Amniotic stem cell (primary cell): ENCODE results near the gene TBC1D9.

ENCODE experiments used
- DNase-seq: peaks from one replicate; lab custom pipeline; 2025; lab: John Stamatoyannopoulos, UW

Gene TBC1D9

DNA sequence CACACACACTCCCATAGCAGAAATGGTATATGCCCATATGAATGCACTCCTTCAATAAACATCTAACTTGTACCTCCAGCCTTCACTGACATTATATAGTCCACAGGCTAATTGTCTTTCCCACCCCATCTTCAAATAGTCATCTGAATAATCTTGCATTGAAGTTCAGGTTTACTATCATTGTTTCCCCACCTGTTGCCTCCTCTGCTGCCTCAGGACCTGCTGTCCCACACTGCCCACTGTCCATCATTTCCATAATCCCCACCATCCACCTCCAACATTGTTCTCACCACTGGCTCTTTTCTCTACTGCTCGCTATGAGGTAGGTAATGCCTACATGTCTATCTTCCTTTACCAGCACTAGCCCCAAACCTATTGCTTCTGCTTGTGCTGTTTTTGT is 66.1 kb downstream of the TBC1D9 start:
- DNase-seq = no peak

DNA sequence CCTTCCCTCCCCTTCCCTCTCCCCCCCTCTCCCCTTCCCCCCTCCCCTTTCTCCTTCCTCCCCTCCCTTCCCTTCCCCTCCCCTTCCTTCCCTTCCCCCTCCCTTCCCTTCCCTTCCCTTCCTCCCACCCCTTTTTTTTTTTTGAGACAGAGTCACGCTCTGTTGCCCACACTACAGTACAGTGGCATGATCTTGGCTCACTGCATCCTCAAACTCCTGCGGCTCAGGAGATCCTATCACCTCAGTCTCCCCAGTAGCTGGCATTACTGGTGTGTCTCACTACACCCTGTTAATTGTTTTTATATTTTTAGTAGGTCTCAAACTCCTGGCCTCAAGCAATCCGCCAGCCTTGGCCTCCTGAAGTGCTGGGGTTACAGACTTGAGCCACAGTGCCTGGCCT is 66.6 kb downstream of the TBC1D9 start:
- DNase-seq = no peak

DNA sequence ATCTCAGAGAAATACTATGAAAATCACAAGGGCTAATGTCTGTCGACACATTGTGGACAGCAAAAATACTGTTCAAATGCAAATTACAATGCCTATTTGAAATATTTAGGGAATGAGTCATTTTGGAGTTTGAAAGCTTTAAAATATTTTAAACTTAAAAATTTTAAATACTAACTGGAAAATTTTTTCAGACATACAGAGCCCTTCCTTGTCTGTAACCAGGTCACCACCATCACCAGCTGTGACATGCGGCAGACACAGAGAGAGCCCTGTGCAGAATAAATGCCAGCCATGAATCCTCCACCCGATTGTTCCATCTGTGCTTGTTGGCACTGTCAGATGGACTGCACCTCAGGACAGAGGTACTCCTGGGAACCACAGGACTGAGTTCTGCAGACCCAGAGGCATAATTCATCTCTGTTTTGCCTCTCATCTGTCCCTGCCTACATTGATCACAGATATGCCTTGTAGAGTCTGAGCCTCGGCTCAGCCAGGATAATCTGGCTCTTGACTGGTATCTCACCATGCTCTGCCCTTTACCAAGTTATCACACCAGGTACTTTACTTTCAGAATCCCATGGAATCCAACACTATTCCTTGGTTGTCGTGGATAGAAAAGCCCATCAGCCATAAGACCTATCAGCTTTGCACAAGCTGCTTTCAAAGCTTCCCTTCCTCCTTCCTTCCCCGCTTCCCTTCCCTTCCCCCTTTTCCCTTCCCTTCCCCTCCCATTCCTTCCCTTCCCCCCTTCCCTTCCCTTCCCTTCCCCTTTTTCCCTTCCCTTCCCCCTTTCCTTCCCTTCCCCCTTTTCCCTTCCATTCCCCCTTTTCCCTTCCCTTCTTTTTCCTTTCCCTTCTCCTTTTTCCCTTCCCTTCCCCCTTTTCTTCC is 67.2 kb downstream of the TBC1D9 start:
- no peak for DNase-seq

DNA sequence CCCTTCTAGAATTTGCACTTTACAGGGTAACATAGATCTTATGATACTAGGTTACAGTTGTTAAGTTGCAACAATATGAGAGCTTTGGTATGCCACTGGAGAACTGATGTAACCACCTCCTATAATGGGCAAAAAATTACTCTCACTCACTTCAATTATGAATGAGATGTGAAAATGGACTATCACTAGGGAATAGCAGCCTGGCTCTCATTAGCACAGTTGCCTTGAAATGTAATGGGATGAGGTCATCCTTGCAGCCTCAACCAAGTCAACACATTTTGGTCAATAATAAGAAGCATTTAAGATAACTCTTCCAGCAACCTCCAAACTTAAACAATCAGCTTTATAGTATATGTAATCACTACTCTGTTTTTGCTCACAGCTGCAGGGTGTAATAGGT is 69.4 kb downstream of the TBC1D9 start:
- DNase-seq = no peak

DNA sequence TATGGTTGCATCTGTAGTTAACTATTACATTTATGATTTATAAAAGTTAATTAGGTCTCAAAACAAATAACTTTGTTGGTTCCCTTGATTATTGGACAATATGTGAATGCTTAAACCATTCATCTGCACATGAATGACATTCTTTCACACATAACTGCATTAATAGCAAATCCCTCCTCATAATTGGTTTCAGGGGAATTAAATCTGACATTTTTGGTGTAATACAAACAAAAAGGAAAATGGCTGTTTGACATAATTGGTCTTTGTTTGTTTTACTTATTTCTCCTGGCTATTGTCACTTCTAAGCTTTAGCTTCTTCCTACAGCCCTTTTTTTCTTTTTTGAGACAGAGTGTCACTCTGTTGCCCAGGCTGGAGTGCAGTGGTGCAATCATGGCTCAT is 71.9 kb downstream of the TBC1D9 start:
- DNase-seq = no peak

DNA sequence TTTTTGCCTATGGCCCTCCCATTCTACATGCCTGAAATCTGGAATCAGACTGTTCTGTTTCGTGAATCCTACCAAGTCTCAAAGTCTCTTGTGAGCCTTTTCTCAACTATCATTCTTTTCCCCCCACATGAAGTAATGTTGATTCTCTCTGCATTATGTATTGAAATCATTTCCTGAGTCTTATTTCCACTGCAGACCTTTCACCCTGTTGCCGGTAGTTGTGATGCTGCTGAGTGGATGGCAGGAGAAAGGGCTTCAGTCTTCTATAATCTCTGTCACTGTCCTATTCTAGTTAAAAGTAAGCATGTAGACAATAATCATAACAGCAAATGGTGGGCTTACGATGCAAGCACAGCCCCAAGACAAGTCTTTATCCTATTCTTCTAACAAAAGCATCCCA is 75.0 kb downstream of the TBC1D9 start:
- DNase-seq = no peak

DNA sequence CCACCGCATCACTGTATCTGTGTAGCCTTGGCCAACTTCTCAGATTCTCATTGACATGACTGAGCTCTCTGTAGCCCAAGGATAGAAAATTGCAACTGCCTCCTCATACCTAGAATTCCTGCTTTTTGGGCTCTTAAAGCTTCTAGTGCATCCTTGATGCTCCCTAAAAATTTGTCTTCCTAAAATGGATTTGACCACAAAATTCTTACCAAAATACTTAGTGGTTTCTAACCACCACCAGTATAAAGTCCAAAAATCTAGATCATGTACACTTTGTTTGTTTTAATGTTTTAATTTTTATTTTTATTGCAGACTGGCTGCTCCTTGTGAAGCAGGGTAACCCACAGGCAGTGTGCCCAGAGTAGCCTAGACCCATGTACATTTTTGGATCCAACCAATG is 75.5 kb downstream of the TBC1D9 start:
- DNase-seq = no peak

DNA sequence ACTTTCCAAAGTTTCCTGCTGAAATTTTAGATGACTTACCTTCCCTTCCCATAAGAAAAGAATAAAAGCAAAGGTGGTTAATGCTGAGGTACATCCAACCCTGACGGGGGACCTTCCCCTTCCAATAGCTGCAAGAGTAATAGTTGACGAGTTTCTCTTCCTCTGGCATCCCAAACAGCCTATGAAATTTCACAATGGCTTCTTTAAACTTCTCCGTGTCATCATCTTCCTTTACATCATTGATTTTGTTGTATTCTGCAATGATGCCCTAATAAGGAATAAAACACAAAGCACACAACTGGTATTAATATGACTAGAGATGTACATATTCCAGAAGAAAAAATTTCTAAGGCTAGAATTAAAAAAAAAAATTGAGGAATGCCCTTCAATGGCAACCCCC is 76.6 kb downstream of the TBC1D9 start:
- DNase-seq = no peak

DNA sequence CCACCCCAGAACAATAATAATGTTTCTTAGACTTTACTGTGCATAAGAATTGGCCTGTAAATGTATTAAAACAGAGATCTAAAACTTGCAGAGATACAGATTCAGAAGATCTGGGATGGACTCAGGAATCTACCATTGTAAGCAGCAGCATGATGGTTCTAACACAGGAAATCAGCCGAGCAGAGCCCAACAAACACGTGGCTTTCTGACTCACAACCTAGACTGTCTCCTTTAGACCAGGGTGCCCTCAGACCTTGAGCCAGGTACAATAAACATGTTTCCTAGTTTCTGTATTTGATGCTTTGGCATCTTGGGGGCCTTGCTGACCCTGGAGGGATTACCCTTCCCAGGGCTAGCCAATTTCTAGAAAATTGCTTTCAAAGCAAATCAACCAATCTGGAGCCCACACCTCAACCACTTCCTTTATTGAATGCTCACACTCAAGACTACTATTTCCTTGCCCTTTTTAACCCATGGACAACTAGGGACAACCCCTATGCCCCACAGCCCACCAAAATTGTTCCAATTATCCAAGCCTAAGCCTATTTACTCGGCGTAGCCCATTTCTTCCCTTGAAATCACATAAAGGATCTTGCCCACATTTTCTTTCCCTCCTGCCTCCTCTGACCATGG is 80.5 kb downstream of the TBC1D9 start:
- no peak for DNase-seq

DNA sequence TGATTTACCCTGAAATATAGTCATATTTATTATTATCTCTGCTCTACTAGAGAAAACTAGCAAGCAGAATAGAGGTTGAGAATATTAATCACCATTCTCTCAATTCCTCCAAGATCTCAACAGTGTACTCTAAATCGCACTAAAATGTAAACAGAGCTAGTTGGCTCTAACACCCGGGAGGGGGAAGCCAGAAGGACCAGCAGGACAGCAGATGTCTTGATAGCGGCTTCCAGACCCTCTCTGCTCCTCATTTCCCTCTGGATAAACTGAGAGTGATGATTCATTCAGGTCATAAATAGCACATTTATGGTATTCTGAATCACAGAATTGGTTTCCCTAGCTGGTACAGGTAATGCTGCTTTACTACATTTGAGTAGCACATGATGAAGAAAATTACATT is 82.5 kb downstream of the TBC1D9 start:
- no peak for DNase-seq

DNA sequence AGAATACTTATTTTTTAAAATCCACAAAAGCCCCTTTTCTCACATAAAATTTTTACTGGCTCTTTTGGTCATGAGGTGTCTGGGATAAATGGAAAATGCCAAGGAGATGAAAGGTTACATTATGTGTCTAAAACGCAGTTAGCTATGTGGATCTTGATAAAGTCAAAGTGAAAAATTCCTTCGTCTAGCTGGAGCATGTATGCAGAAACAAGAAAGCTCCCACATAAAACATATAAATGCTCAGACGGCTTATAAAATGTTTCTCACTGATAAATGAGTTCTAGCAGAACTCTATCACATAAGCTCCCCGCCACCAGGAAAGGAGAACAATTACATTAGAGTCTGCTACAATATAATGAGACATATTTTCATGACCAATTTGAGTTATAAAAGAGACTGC is 83.8 kb downstream of the TBC1D9 start:
- DNase-seq = no peak

DNA sequence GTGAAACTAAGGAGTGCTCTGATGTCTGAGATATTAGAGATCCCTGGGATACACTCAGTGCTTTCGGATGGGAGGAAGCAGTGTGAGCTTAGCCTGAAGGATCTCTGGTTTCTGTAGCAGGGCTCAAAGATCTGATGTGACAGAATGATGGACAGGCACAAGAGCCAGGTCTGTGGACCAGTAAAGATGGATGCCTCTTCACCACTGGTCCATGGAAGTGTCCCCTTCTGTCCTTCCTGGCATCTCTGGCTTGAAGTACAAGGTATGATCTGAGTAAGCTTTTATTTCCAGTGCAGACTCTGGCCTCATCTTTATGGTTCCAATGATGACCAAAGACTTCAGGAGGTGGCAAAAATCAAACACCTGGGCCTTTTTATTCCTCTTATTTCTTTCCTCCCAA is 88.1 kb downstream of the TBC1D9 start:
- DNase-seq = no peak

DNA sequence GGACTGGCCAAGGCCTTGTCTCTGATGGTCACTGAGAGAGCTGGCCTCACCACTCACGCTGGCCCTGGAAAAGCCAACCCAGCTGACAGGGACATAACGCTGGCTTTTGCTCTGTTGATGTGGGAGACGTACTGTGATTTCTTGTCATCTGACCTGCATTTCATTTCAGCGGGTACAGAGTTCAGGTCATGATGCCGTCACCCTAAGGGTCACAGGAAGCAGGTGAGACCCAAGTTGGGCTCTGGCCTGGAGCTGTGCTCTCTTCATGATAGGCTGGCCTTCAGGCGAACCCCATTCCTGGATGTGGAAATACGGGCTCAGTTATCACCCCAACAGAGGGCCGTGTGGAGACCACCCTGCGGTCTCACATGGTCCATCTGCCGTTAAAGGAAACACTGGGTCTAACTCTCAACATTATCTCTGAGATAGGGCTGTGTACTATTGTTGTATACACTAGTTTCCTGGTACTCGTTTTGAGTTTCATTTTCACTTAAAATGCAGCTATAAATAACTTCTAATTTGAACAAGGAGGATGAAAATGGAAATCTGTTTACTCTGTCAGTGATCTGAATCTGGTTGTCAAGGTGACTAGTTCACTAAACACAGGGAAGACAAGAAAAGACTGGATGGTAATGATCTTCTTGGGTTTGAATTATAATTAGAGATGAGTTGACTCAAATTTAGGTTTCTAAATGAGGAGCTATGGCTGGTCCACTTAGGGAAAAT is 89.1 kb downstream of the TBC1D9 start:
- no peak for DNase-seq

DNA sequence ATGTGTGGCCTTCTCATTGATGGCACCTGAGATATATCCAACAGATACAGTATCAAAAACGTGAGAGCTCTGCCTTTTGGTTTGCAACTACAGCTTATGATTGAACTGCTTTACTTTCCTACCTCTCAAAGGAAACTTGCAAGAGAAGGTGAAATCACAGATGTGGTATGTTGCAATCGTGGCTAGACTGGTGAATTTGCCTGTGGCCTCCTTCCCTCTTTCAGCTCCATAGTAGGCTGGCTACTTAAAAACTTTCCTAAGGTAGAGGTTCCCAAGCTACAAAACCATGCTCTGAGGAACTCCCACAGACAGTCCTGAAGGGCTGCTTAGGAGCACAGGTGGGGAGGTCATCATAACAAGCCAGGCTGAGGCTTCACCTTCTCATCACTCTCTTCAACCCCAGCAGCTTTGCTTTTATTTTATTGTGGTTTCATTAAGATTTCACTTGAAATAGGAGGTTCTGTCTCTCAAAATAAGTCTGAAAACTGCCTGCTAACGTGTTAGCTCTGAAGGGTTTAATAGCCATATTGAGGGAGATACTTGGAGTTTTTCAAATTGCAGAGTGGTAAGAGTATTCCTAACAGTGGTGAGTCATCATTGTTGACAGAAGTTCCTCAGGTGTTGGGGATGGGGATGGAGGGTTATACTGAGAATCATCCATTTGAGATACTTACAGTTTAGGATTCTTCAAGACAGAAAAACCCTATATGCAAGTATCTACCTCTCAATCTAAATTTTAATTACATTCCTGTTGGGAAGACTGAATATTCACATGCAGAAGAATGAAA is 93.9 kb downstream of the TBC1D9 start:
- DNase-seq = no peak

DNA sequence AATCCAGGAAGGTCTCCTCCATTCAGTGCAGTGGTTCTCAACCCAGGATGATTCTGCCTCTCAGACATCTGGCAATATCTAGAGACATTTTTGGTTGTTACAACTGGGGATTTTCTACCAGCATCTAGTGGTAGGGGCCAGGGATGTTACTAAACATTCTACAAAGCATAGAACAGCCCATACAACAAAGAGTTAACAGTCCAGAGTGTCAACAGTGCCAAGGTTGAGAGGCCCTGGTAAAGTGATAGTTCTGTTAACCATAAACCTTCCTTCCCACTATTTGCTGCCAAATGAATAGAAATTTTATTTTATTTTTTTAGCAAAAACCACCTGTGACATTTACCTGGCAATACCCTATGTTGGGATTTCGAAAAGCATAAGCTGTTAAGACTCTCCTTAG is 94.6 kb downstream of the TBC1D9 start:
- DNase-seq = no peak

DNA sequence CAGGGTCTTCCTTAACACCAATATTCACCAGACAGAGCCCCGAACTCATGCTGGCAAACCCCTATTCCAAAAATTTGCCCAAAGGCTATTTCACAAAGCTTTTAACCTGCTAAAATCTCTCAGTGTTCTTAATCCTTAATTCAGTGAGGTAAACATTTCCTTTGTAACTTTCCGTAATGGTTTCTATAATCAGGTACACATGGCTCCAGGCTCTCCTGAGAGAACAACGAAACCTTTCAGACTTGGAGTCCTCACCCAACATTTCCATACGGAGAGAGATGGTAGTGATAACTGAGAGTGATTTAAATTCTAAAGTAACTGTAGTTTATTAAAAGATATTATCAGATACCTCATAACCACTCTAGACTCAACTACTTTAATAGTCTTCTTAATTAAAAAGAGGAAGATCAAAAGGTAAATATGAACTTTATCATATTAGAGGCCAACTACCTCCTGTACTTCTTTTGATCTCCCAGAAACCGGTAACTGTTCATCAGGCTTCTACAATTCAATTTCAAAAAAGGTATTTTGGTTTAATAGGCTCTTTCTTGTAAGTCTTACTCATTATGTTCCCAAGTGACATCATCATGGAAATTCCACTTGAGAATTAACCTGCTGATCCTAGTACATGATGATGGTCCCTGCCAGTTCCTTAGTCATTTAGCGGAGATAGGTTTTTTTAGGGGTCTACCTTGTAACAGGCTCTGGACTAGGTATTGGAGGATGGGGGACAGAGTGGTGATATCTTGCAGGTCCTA is 96.1 kb downstream of the TBC1D9 start:
- DNase-seq = no peak

DNA sequence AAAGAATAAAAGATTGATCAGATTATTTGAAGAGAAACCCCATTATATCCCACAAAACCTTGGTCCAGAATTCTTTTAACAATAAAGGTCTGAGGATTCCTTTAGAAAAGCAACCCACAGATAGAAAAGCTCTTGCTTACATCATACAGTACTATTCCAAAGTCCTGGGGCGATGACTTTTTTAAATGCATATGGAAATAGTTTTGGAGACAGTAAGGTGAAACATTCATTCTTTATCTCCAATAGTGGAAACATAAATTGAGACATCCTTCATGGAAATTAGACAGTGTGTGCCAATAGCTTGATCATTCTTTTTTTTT is 101.7 kb downstream of the TBC1D9 start:
- DNase-seq = no peak

DNA sequence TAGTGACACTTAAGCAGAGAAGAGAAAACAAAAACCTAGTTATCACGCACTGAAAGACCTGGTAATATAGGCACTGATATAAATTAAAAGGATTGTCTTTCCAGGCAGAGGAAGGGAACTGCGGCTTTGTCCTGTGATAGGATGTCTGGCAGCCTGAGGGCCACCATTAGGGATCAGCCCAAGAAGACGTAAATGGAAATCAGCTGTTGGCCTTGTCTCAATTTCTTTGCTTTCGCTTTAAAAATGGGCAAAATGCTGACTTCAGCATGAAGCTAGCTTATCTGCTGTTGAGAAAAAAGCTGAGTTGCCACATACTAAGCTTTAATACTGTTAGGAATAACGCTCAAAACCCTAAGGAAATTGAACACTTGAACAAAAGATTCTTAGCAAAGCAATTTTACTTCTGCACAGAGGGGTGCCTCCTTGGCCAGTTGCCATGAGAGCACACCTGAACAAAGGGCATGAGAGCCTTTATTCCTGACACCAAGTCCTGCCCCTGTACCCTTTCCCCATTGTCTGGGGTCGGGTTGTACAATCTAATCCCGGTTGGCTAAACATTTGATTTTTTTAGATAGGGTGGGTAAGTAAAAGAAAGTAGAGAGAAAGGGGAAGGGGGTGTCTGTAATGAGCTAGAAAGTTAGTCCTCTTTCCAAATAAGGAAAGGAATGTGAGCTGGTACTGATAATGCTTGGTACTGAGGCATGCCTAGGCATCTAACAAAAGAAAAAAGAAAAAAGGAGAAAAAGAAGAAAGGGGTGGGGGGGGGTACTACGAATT is 102.3 kb downstream of the TBC1D9 start:
- no peak for DNase-seq

DNA sequence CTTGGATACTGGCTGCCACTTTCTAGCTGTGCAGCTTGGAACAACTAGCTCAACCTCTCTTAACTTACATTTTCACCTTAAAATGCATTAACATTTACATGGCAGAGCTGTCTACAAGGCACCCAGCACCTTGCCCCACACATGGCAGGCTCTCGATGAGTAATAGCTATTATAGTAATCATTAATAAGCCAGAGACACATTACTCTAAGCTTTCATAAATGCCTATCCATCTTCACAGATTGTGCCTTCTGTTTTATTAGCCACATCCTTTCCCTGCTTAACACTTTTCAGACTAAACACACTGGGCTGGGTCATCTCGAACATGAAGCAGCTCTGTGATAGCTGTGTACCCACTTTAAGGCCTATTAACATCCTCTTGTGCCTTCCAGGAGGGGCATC is 103.6 kb downstream of the TBC1D9 start:
- no peak for DNase-seq

DNA sequence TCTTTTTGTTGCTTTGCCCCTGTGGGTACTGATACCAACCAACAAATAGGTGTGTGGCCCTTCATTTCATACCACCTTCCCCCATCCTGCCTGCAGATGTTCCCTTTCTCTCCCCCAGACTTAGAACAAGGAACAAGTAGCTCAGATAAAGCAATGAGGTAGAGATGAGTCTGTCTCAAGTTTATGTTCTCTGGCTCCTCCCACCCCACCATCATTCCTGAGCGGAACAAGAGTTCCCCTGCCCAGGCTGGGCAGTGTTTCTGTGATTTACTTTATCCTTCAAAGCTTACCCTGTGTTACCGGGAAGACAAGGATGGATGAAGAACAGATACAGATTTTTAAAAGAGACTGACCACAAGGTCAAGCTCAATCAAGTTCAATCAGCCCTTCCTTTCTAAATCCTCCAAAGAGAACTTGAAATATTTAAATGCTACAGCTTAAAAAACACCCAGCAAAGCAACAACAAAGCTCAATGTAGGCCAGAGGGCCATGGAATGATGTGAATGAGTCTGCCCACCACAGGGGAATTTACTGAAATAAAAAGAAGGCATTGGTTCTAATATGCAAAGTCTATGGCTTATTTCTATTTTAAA is 107.4 kb downstream of the TBC1D9 start:
- DNase-seq = no peak
